H9 (cell line): Measurements from ENCODE around the gene DOHH. TPM values are rescaled to one million over a fixed set of nuclear protein-coding genes. Genes with fewer than 3 reads are reported as not detected.

ENCODE experiments used
- DNase-seq: peaks from one replicate; pipeline ENCODE4 v3.0.0-alpha.2; 2017
- H2AFZ ChIP-seq: one replicate; pipeline ENCODE4 v1.6.1; 2013; ENCODE audit warnings: mild to moderate bottlenecking, low read length, control low read depth, moderate library complexity
- H2AK5ac ChIP-seq: 2 replicates; pipeline ENCODE4 v1.6.1; 2013; ENCODE audit warnings: low read length, control low read depth, mixed read lengths; ENCODE audit not compliant: insufficient read length
- H2BK120ac ChIP-seq: one replicate; pipeline ENCODE4 v1.6.1; 2013; ENCODE audit warnings: low read depth, mild to moderate bottlenecking, low read length, control low read depth, inconsistent platforms; ENCODE audit not compliant: poor library complexity, severe bottlenecking
- H2BK12ac ChIP-seq: 2 replicates; pipeline ENCODE4 v1.6.1; 2013; ENCODE audit warnings: low read length, control low read depth, mixed read lengths, low read depth; ENCODE audit not compliant: insufficient read length
- H2BK15ac ChIP-seq: 2 replicates; pipeline ENCODE4 v1.6.1; 2013; ENCODE audit warnings: low read depth, low read length, control low read depth
- H2BK20ac ChIP-seq: one replicate; pipeline ENCODE4 v1.6.1; 2013; ENCODE audit warnings: low read depth, mild to moderate bottlenecking, low read length, control low read depth, inconsistent platforms; ENCODE audit not compliant: poor library complexity, severe bottlenecking
- H2BK5ac ChIP-seq: 2 replicates; pipeline ENCODE4 v1.6.1; 2013; ENCODE audit warnings: low read length, control low read depth, mixed read lengths; ENCODE audit not compliant: insufficient read length
- H3K14ac ChIP-seq: 2 replicates; pipeline ENCODE4 v1.6.1; 2013; ENCODE audit warnings: low read length, control low read depth; ENCODE audit not compliant: insufficient read depth
- H3K18ac ChIP-seq: 2 replicates; pipeline ENCODE4 v1.6.1; 2013; ENCODE audit warnings: low read depth, mild to moderate bottlenecking, mixed read lengths, low read length, control low read depth; ENCODE audit not compliant: insufficient read length
- H3K23ac ChIP-seq: 2 replicates; pipeline ENCODE4 v1.6.1; 2013; ENCODE audit warnings: low read length, control low read depth, mixed read lengths, low read depth; ENCODE audit not compliant: insufficient read length
- H3K23me2 ChIP-seq: 2 replicates; pipeline ENCODE4 v1.6.1; 2013; ENCODE audit warnings: low read depth, mild to moderate bottlenecking, mixed read lengths, low read length, control low read depth; ENCODE audit not compliant: insufficient read length, poor library complexity, severe bottlenecking
- H3K27ac ChIP-seq: 2 replicates; pipeline ENCODE4 v1.5.1; 2013; ENCODE audit warnings: low read length, control low read depth, mixed read lengths, low read depth; ENCODE audit not compliant: insufficient read length
- H3K27me3 ChIP-seq: 2 replicates; pipeline ENCODE4 v1.6.1; 2013; ENCODE audit warnings: low read length, control low read depth, inconsistent platforms; ENCODE audit not compliant: insufficient read depth
- H3K4ac ChIP-seq: 2 replicates; pipeline ENCODE4 v1.6.1; 2013; ENCODE audit warnings: low read depth, mild to moderate bottlenecking, control low read depth, inconsistent platforms, low read length, moderate library complexity
- H3K4me1 ChIP-seq: 2 replicates; pipeline ENCODE4 v1.6.1; 2013; ENCODE audit warnings: low read length, control low read depth, inconsistent platforms; ENCODE audit not compliant: insufficient read depth
- H3K4me2 ChIP-seq: 2 replicates; pipeline ENCODE4 v1.6.1; 2013; ENCODE audit warnings: low read length, control low read depth, mixed read lengths; ENCODE audit not compliant: insufficient read length, insufficient read depth
- H3K56ac ChIP-seq: 2 replicates; pipeline ENCODE4 v1.6.1; 2013; ENCODE audit warnings: low read depth, mild to moderate bottlenecking, mixed read lengths, low read length, control low read depth; ENCODE audit not compliant: insufficient read length
- H3K79me1 ChIP-seq: 2 replicates; pipeline ENCODE4 v1.6.1; 2013; ENCODE audit warnings: low read depth, mild to moderate bottlenecking, moderate library complexity, low read length, control low read depth, inconsistent platforms; ENCODE audit not compliant: insufficient read depth, poor library complexity, severe bottlenecking
- H3K79me2 ChIP-seq: 2 replicates; pipeline ENCODE4 v1.6.1; 2013; ENCODE audit warnings: low read length, control low read depth, inconsistent platforms; ENCODE audit not compliant: insufficient read depth
- H3K9ac ChIP-seq: 2 replicates; pipeline ENCODE4 v1.6.1; 2013; ENCODE audit warnings: low read length, control low read depth, mixed read lengths; ENCODE audit not compliant: insufficient read length; ENCODE audit errors: extremely low read depth
- H3K9me3 ChIP-seq: one replicate; pipeline ENCODE4 v1.6.1; 2013; ENCODE audit warnings: low read depth, low read length, inconsistent platforms; ENCODE audit not compliant: control insufficient read depth
- H3T11ph ChIP-seq: one replicate; pipeline ENCODE4 v1.6.1; 2013; ENCODE audit warnings: mild to moderate bottlenecking, low read length, control low read depth, inconsistent platforms
- H4K20me1 ChIP-seq: one replicate; pipeline ENCODE4 v1.6.1; 2013; ENCODE audit not compliant: control insufficient read depth, insufficient read length, insufficient read depth
- H4K5ac ChIP-seq: 2 replicates; pipeline ENCODE4 v1.6.1; 2013; ENCODE audit warnings: low read depth, mild to moderate bottlenecking, mixed read lengths, low read length, control low read depth; ENCODE audit not compliant: insufficient read length
- H4K8ac ChIP-seq: replicated peaks from 2 replicates; pipeline ENCODE4 v1.6.1; 2013; ENCODE audit warnings: low read length, control low read depth, mixed read lengths, low read depth; ENCODE audit not compliant: insufficient read length
- H4K91ac ChIP-seq: 2 replicates; pipeline ENCODE4 v1.6.1; 2013; ENCODE audit warnings: low read depth, mild to moderate bottlenecking, moderate library complexity, mixed read lengths, low read length, control low read depth; ENCODE audit not compliant: insufficient read length
- H3K27ac Mint-ChIP-seq, 3 experiments: 2 replicates in 2 of 3; 3 replicates in 1 of 3; pipeline ENCODE4 v1.8.0; 2020 to 2021; ENCODE audit warnings: mixed read lengths in 3 of 3, mild to moderate bottlenecking in 1 of 3, moderate library complexity in 1 of 3
- H3K27me3 Mint-ChIP-seq: 2 replicates; pipeline ENCODE4 v1.8.0; 2021; ENCODE audit warnings: low read depth, mild to moderate bottlenecking, moderate library complexity, mixed read lengths
- H3K36me3 Mint-ChIP-seq, 3 experiments: 2 replicates in 2 of 3; 3 replicates in 1 of 3; pipeline ENCODE4 v1.8.0; 2020 to 2021; ENCODE audit warnings: low read depth in 3 of 3, mixed read lengths in 3 of 3; ENCODE audit not compliant: insufficient read depth in 1 of 3
- H3K4me1 Mint-ChIP-seq, 2 experiments: 2 replicates each; pipeline ENCODE4 v1.8.0; 2020; ENCODE audit warnings: mixed read lengths in 2 of 2
- H3K4me3 Mint-ChIP-seq, 2 experiments: 2 replicates in 1 of 2; 3 replicates in 1 of 2; pipeline ENCODE4 v1.8.0; 2020 to 2021; ENCODE audit warnings: mild to moderate bottlenecking in 2 of 2, mixed read lengths in 2 of 2, moderate library complexity in 1 of 2
- H3K9me3 Mint-ChIP-seq, 2 experiments: 2 replicates in 1 of 2; 3 replicates in 1 of 2; pipeline ENCODE4 v1.8.0; 2020; ENCODE audit warnings: mild to moderate bottlenecking in 2 of 2, mixed read lengths in 2 of 2, moderate library complexity in 1 of 2
- WGBS: extraction: QIAGEN DNeasy Blood & Tissue Kit; methylation state at CpG from one replicate; pipeline ENCODE4 v1.1.7; 2013; ENCODE audit warnings: missing lambda C conversion rate, low lambda C conversion rate, mixed read lengths; ENCODE audit not compliant: insufficient read length; ENCODE audit errors: extremely low coverage; 5-methylcytosine and 5-hydroxymethylcytosine counted together
- total RNA-seq: library from RNA; stranded (reverse); gene quantifications from 2 replicates; pipeline ENCODE4 v1.2.1, GENCODE V29; 2021
- TF ChIP-seq, protein P1 (sequence below): fragments of 200-600 bp; sonication (generic); conservative IDR thresholded peaks from 3 replicates; pipeline ENCODE4 v1.8.0; 2021; ENCODE audit warnings: antibody characterized with exemption, mild to moderate bottlenecking

The DOHH gene
- total RNA-seq, 1 experiment from 2014 or later, result 16.5 TPM

DNA sequence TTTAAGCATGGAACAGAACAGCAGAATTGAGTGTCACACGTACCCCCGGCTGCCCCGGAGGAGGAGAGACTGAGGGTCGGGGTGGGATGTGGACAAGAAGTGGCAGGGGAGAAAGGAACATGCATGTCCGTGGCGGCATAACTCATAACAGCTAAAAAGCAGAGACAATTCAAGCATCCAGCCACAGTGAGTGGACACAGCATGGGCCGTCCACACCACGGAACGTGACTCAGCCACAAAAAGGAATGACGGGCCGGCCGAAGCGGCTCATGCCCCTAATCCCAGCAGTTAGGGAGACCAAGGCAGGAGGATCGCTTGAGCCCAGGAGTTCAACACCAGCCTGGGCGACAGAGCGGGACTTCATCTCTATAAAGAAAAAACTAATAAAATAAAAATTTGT, 7.6 kb downstream of the DOHH start:
- H4K8ac ChIP-seq, result no peak overlapping the region
- H3K79me2 ChIP-seq, result peaks cover 2% of the 10 kb centered on the region
- H3K4me2 ChIP-seq, result no peak overlapping the region
- no peak overlapping the region for H2BK15ac ChIP-seq
- no peak overlapping the region for H3K9ac ChIP-seq
- TF ChIP-seq, protein P1, sequence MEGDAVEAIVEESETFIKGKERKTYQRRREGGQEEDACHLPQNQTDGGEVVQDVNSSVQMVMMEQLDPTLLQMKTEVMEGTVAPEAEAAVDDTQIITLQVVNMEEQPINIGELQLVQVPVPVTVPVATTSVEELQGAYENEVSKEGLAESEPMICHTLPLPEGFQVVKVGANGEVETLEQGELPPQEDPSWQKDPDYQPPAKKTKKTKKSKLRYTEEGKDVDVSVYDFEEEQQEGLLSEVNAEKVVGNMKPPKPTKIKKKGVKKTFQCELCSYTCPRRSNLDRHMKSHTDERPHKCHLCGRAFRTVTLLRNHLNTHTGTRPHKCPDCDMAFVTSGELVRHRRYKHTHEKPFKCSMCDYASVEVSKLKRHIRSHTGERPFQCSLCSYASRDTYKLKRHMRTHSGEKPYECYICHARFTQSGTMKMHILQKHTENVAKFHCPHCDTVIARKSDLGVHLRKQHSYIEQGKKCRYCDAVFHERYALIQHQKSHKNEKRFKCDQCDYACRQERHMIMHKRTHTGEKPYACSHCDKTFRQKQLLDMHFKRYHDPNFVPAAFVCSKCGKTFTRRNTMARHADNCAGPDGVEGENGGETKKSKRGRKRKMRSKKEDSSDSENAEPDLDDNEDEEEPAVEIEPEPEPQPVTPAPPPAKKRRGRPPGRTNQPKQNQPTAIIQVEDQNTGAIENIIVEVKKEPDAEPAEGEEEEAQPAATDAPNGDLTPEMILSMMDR, result no peak
- no peak overlapping the region for H3K4ac ChIP-seq
- no peaks in the 10 kb centered on the region for H3K4me1 ChIP-seq
- no peak overlapping the region for H2BK12ac ChIP-seq
- Mint-ChIP-seq H3K27me3 (no peaks in the 10 kb centered on the region), H3K4me1 (no peaks in the 10 kb centered on the region), H3K9me3 (no peaks in the 10 kb centered on the region; a peak in 1 of 5 replicates), H3K4me3 (peak overlapping the region in 1 of 2 experiments; percentile 41; a peak in 2 of 5 replicates), H3K27ac (peak overlapping the region in 1 of 3 experiments; percentile 77; a peak in 2 of 7 replicates), H3K36me3 (peaks cover 20 to 47% (median 39%) of the 10 kb centered on the region in 3 experiments; a peak in 6 of 7 replicates)
- H4K20me1 ChIP-seq, result no peaks in the 10 kb centered on the region
- no peak overlapping the region for H4K91ac ChIP-seq
- no peak overlapping the region for H4K5ac ChIP-seq
- no peak overlapping the region for H3K14ac ChIP-seq
- no peak overlapping the region for H3K18ac ChIP-seq
- H3K23ac ChIP-seq, result no peak overlapping the region
- no peaks in the 10 kb centered on the region for H3K23me2 ChIP-seq
- no peak for DNase-seq
- no peaks in the 10 kb centered on the region for H3K9me3 ChIP-seq
- no peaks in the 10 kb centered on the region for H3K79me1 ChIP-seq
- no peak overlapping the region for H2BK5ac ChIP-seq
- no peak overlapping the region for H3T11ph ChIP-seq
- no peak overlapping the region for H2AK5ac ChIP-seq
- no peak overlapping the region for H2BK120ac ChIP-seq
- H3K27me3 ChIP-seq, result no peaks in the 10 kb centered on the region
- H2BK20ac ChIP-seq, result no peak overlapping the region
- no peak overlapping the region for H3K27ac ChIP-seq
- no peak overlapping the region for H3K56ac ChIP-seq
- no CpG with 5 or more reads among the region's 16 CpGs for WGBS
- H2AFZ ChIP-seq, result no peak overlapping the region
